ENCODE data around the gene GALNT18.
A peak's percentile ranks its signal among the peaks of the same experiment; 100 is the strongest.

Gene GALNT18

GRCh38 chr11:11621573-11622339, at the start of gene GALNT18:
Gene GALNT18 (minus strand): TSS chr11:11622005.
- DNase-seq, result peak; percentile 95

- no peak for DNase-seq
Measured at GRCh38 chr11:11670574-11670973, 48.8 kb upstream of the GALNT18 start.

GRCh38 chr11:11669233-11669846, 47.5 kb upstream of the GALNT18 start:
- peak; percentile 11 for DNase-seq

GRCh38 chr11:11668781-11669180, 47.0 kb upstream of the GALNT18 start:
- no peak for DNase-seq

- peak; percentile 51 for DNase-seq
Measured at GRCh38 chr11:11668274-11668673, 46.5 kb upstream of the GALNT18 start.

- DNase-seq, result peak; percentile 17
Measured at GRCh38 chr11:11667056-11667455, 45.3 kb upstream of the GALNT18 start.

- no peak for DNase-seq
Measured at GRCh38 chr11:11665407-11665806, 43.6 kb upstream of the GALNT18 start.

- DNase-seq, result no peak
Measured at GRCh38 chr11:11663907-11664306, 42.1 kb upstream of the GALNT18 start.

GRCh38 chr11:11662578-11662977, 40.8 kb upstream of the GALNT18 start:
- no peak for DNase-seq

- DNase-seq, result no peak
Measured at GRCh38 chr11:11661326-11662040, 39.7 kb upstream of the GALNT18 start.

- no peak for DNase-seq
Measured at GRCh38 chr11:11660363-11660740, 38.5 kb upstream of the GALNT18 start.

GRCh38 chr11:11659567-11660362, 38.0 kb upstream of the GALNT18 start:
- peak; percentile 3 for DNase-seq

- DNase-seq, result peak; percentile 2
Measured at GRCh38 chr11:11657218-11657955, 35.6 kb upstream of the GALNT18 start.

- DNase-seq, result no peak
Measured at GRCh38 chr11:11641581-11641980, 19.8 kb upstream of the GALNT18 start.

GRCh38 chr11:11640996-11641395, 19.2 kb upstream of the GALNT18 start:
- no peak for DNase-seq

GRCh38 chr11:11640152-11640551, 18.3 kb upstream of the GALNT18 start:
- DNase-seq, result no peak

GRCh38 chr11:11636671-11637070, 14.9 kb upstream of the GALNT18 start:
- no peak for DNase-seq

GRCh38 chr11:11635443-11635842, 13.6 kb upstream of the GALNT18 start:
- DNase-seq, result no peak

GRCh38 chr11:11629368-11629767, 7.6 kb upstream of the GALNT18 start:
- no peak for DNase-seq

- no peak for DNase-seq
Measured at GRCh38 chr11:11628651-11629050, 6.8 kb upstream of the GALNT18 start.

GRCh38 chr11:11626128-11626527, 4.3 kb upstream of the GALNT18 start:
- DNase-seq, result no peak

- DNase-seq, result no peak
Measured at GRCh38 chr11:11624926-11625325, 3.1 kb upstream of the GALNT18 start.
